ENCODE data around the gene ADAMTS8.

DNA sequence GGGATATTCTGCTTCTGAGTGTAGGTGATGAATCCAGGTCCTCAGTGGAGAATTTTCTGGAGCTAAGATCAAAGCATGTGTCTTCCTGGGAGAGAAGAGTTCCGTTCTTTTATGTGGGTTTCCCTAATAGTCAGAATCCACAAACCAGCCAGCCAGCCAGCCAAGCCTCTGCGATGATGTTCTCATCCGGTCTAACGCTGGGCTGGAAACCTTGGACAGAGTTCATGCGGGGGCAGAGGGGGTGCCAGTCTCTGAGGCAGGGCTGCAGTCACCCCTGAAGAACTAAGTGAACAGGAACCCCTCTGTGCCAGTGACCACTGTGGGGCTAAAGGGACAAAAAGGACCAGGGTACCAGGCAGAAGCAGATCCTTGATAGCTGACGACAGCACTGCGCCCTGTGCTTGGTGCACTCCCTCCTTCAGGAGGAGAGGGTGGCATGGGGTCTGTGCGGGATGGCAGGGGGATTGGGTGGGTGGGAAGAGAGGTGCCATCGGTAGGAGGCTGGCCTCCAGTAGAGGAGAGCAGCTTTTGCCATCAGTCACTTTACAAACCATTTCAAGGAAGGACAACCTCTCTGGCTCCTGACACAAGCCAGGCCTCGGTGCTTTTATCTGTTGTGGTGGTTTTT lies 47.1 kb upstream of the ADAMTS8 start:
- TF ChIP-seq, protein P1, sequence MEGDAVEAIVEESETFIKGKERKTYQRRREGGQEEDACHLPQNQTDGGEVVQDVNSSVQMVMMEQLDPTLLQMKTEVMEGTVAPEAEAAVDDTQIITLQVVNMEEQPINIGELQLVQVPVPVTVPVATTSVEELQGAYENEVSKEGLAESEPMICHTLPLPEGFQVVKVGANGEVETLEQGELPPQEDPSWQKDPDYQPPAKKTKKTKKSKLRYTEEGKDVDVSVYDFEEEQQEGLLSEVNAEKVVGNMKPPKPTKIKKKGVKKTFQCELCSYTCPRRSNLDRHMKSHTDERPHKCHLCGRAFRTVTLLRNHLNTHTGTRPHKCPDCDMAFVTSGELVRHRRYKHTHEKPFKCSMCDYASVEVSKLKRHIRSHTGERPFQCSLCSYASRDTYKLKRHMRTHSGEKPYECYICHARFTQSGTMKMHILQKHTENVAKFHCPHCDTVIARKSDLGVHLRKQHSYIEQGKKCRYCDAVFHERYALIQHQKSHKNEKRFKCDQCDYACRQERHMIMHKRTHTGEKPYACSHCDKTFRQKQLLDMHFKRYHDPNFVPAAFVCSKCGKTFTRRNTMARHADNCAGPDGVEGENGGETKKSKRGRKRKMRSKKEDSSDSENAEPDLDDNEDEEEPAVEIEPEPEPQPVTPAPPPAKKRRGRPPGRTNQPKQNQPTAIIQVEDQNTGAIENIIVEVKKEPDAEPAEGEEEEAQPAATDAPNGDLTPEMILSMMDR (conservative IDR thresholded peaks at IDR 0.05 in 1 of 2, IDR thresholded peaks at IDR 0.05 in 1 of 2; ENCODE audit: extremely low read depth in 1 of 2, insufficient read depth in 1 of 2, low read depth in 1 of 2, low read length in 2 of 2), result no peak
- no peak for TF ChIP-seq EZH2 (IDR thresholded peaks at IDR 0.05; ENCODE audit: borderline replicate concordance, low read length)
